Progenitor cell of endocrine pancreas (in vitro differentiated cells): ENCODE measurements around the gene RFPL4A. TPM values are rescaled to one million over a fixed set of nuclear protein-coding genes. Genes with fewer than 3 reads are reported as not detected.
"Not testable (repeated sequence)": the region's sequence is repeated elsewhere in the genome, so short reads cannot be mapped to it uniquely, and the experiment has no call there.

Experiments
- DNase-seq: peaks from one replicate; pipeline ENCODE4 v3.0.0; 2021; ENCODE audit warnings: low spot score; ENCODE audit not compliant: unreplicated experiment
- H3K27ac Mint-ChIP-seq: 2 replicates; pipeline ENCODE4 v1.8.0; 2021; ENCODE audit warnings: mild to moderate bottlenecking, moderate library complexity, mixed read lengths
- H3K27me3 Mint-ChIP-seq: 2 replicates; pipeline ENCODE4 v1.8.0; 2021; ENCODE audit warnings: mixed read lengths
- H3K36me3 Mint-ChIP-seq: 2 replicates; pipeline ENCODE4 v1.8.0; 2022; ENCODE audit warnings: mixed read lengths; ENCODE audit not compliant: insufficient read depth
- H3K4me1 Mint-ChIP-seq: 2 replicates; pipeline ENCODE4 v1.8.0; 2021; ENCODE audit warnings: low read depth, mixed read lengths
- H3K4me3 Mint-ChIP-seq: 2 replicates; pipeline ENCODE4 v1.8.0; 2021; ENCODE audit warnings: low read depth, mild to moderate bottlenecking, moderate library complexity, mixed read lengths
- H3K9me3 Mint-ChIP-seq: 2 replicates; pipeline ENCODE4 v1.8.0; 2021; ENCODE audit warnings: low read depth, mixed read lengths
- long read RNA-seq: library from polyadenylated mRNA; unstranded; transcript quantifications from one replicate; pipeline ENCODE4 v2.0.0, GENCODE V29; 2020
- total RNA-seq: library from RNA; stranded (reverse); gene quantifications from 2 replicates; pipeline ENCODE4 v1.2.1, GENCODE V29; 2021
- TF ChIP-seq, protein P1 (sequence below): fragments of 200-600 bp; sonication (generic); IDR thresholded peaks from one replicate; pipeline ENCODE4 v1.5.0; 2021; ENCODE audit warnings: antibody characterized with exemption, mild to moderate bottlenecking; ENCODE audit not compliant: unreplicated experiment

Gene RFPL4A
- not detected in 2 replicates for total RNA-seq
- long read RNA-seq: 0 reads

DNA sequence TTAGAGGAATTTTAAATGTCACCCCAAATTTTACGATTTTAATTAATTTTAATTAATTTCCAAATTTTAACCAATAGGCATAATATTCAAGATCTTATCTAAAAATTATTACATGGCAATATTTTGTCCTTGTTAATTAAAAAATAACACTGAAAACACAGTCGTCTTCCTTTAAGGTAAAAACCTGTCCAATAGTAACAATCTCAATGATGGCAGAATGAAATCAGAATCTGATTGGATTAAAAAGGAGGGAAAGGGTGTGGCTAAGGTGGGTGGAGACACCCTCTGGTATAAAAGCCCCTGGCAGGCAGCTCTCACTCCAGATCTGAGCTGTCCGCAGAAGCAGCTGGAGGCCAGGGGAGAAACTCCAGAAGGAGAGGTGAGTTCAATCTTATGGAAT is at the start of gene RFPL4A:
Gene RFPL4A (plus strand): TSS at position 301 of the 400 bp plus-strand sequence. CDS start 2,704 bp downstream, outside the sequence.
- H3K27me3 Mint-ChIP-seq, H3K4me1 Mint-ChIP-seq, H3K36me3 Mint-ChIP-seq, DNase-seq, H3K4me3 Mint-ChIP-seq, H3K27ac Mint-ChIP-seq: not testable (repeated sequence)
- peaks cover 50% of the 10 kb centered on the region for H3K9me3 Mint-ChIP-seq

DNA sequence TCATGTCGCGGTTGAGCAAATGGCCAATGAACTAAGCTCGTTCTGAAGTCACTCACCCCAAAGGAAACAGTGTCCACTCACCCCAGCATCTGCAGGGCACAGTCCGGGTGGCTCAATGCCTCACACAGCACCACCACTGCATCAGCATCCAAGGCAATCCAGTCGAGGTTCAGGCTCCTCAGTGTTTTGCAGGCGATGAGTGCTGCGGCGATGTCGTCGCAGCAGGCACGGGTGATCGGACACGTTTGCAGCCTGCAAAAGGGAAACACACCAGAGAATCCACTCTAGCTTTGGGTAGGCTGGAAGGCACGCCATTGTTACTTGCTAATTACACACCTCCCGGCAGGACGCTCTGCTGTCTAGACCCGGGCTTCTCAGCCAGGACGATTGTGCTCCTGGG is 47.2 kb upstream of the RFPL4A start:
- Mint-ChIP-seq H3K27me3 (no peaks in the 10 kb centered on the region), H3K4me1 (no peaks in the 10 kb centered on the region), H3K27ac (no peak overlapping the region), H3K4me3 (no peak overlapping the region), H3K36me3 (peaks cover 6% of the 10 kb centered on the region), H3K9me3 (peaks cover 29% of the 10 kb centered on the region)
- no peak for DNase-seq
- TF ChIP-seq, protein P1, sequence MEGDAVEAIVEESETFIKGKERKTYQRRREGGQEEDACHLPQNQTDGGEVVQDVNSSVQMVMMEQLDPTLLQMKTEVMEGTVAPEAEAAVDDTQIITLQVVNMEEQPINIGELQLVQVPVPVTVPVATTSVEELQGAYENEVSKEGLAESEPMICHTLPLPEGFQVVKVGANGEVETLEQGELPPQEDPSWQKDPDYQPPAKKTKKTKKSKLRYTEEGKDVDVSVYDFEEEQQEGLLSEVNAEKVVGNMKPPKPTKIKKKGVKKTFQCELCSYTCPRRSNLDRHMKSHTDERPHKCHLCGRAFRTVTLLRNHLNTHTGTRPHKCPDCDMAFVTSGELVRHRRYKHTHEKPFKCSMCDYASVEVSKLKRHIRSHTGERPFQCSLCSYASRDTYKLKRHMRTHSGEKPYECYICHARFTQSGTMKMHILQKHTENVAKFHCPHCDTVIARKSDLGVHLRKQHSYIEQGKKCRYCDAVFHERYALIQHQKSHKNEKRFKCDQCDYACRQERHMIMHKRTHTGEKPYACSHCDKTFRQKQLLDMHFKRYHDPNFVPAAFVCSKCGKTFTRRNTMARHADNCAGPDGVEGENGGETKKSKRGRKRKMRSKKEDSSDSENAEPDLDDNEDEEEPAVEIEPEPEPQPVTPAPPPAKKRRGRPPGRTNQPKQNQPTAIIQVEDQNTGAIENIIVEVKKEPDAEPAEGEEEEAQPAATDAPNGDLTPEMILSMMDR: no peak

DNA sequence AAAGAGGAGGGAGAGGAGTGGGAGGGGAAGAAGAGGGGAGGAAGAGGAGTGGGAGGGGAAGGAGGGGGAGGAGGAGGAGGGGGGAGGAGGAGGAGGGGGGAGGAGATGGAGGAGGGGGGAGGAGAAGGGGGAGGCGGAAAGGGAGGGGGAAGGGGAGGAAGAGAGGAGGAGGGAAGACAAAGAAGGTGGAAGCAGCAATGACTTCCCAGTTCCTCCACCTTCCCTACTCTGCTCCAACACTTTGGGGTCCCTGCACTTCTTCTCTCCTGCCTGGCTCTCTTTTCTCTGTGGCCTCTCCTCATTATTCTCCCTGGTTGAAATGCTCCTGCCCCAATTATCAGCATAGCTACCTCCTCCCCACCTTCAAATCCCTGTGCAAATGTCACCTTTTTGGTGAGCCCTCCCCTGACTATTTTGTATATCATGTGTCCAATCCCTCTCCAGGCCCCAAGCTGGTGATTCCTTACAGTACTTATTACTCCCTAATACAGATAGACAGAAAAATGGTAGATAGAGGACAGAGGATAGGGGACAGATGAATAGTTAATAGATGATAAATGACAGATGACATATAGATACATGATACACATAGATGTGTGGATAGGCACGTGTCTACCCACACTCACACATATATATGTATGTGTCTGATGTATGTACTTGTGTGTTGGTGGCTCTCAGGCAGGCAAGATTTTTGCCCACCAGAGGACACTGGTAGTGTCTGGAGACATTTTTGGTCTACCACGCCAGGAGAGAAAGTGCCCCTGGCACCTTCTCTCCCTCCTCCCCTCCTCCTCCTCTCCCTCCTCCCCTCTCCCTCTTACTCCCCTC is 45.9 kb upstream of the RFPL4A start:
- H3K4me3 Mint-ChIP-seq: no peak overlapping the region
- H3K36me3 Mint-ChIP-seq: peaks cover 6% of the 10 kb centered on the region
- TF ChIP-seq, protein P1: no peak
- H3K4me1 Mint-ChIP-seq: no peaks in the 10 kb centered on the region
- no peak overlapping the region for H3K27ac Mint-ChIP-seq
- peaks cover 34% of the 10 kb centered on the region for H3K9me3 Mint-ChIP-seq
- no peaks in the 10 kb centered on the region for H3K27me3 Mint-ChIP-seq
- DNase-seq: no peak

DNA sequence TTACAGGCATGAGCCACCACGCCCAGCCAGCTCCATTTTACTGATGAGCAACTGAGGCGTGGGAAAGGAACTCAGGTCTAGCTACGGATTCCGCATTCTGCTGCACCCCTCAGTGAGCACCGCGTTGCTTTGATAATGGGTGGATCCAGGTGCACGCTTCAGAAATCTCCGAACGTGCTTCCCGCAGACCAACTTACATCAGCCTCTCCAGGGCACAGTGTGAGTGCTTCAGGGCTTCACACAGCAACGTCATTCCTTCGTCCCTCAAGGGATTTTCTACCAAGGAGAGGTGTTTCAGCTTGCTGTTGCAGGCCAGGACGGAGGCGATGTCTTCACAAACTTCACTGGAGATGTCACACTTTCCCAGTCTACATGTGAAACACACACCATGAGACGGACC is 42.4 kb upstream of the RFPL4A start:
- H3K36me3 Mint-ChIP-seq: peaks cover 6% of the 10 kb centered on the region
- DNase-seq: no peak
- no peak overlapping the region for H3K27ac Mint-ChIP-seq
- TF ChIP-seq, protein P1: no peak
- H3K4me1 Mint-ChIP-seq: no peaks in the 10 kb centered on the region
- peaks cover 47% of the 10 kb centered on the region for H3K9me3 Mint-ChIP-seq
- H3K27me3 Mint-ChIP-seq: no peaks in the 10 kb centered on the region
- H3K4me3 Mint-ChIP-seq: no peak overlapping the region

DNA sequence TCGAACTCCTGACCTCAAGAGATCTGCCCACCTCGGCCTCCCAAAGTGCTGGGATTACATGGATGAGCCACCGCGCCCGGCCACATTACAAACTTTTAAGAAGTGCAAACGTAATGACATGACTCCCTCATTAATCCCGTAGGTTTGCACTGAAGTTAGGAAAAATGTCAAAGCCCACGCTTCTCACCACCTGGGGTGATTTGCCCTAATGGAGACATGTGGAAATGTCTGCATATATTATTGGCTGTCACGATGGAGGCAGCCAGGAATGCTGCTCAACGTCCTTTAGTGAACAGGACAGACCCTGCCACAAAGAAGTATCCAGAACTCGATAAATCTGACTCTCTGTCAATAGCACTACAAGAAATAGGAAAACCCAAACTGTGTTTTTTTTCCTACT is 41.6 kb upstream of the RFPL4A start:
- Mint-ChIP-seq H3K9me3 (peaks cover 50% of the 10 kb centered on the region), H3K36me3 (peaks cover 5% of the 10 kb centered on the region), H3K27me3 (no peaks in the 10 kb centered on the region), H3K27ac (no peak overlapping the region), H3K4me1 (no peaks in the 10 kb centered on the region), H3K4me3 (no peak overlapping the region)
- TF ChIP-seq, protein P1: no peak
- DNase-seq: no peak

DNA sequence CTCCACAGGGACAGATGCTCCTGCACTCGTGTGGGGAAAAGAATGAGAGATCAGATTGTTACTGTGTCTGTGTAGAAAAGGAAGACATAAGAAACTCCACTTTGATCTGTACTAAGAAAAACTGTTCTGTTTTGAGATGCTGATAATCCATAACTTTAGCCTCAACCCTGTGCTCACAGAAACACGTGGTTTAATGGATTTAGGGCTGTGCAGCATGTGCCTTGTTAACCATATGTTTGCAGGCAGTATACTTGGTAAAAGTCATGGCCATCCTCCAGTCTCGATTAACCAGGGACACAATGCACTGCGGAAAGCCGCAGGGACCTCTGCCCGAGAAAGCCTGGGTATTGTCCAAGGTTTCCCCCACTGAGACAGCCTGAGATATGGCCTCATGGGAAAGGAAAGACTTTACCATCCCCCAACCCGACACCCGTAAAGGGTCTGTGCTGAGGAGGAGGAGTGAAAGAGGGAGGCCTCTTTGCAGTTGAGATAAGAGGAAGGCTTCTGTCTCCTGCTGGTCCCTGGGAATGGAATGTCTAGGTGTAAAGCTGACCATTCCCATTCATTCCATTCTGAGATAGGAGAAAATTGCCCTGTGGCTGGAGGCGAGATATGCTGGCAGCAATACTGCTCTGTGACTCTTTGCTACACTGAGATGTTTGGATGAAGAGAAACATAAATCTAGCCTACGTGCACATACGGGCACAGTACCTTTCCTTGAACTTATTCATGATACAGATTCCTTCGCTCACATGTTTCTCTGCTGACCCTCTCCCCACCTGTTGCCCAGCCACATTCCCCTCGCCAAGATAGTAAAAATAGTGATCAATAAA is 40.8 kb upstream of the RFPL4A start:
- not testable (repeated sequence) for H3K4me3 Mint-ChIP-seq, H3K4me1 Mint-ChIP-seq, H3K27ac Mint-ChIP-seq, H3K36me3 Mint-ChIP-seq, H3K27me3 Mint-ChIP-seq, DNase-seq
- H3K9me3 Mint-ChIP-seq: peaks cover 50% of the 10 kb centered on the region
